GM18517 (cell line): ENCODE data around the gene CNOT10.
"Not testable (repeated sequence)": the region's sequence is repeated elsewhere in the genome, so short reads cannot be mapped to it uniquely, and the experiment has no call there.

Experiments used
- ATAC-seq: cut with Tn5 transposase; IDR thresholded peaks from one replicate; pipeline ENCODE4 v1.9.1; 2021; ENCODE audit warnings: mild to moderate bottlenecking, moderate library complexity; ENCODE audit not compliant: unreplicated experiment

Gene CNOT10

GRCh38 chr3:32691847-32692246 is 6.9 kb downstream of the CNOT10 start:
- ATAC-seq, result no peak

- ATAC-seq, result no peak
These were observed 11.5 kb downstream of the CNOT10 start for GRCh38 chr3:32696523-32696922.

GRCh38 chr3:32698506-32698905 is 13.5 kb downstream of the CNOT10 start:
- ATAC-seq, result no peak

GRCh38 chr3:32699429-32699828 is 14.4 kb downstream of the CNOT10 start:
- ATAC-seq, result no peak

GRCh38 chr3:32700244-32700643 is 15.3 kb downstream of the CNOT10 start:
- no peak for ATAC-seq

GRCh38 chr3:32703491-32703972 is 18.5 kb downstream of the CNOT10 start:
- no peak for ATAC-seq

- ATAC-seq, result no peak
These were observed 20.2 kb downstream of the CNOT10 start for GRCh38 chr3:32705232-32705631.

- ATAC-seq, result no peak
These were observed 21.5 kb downstream of the CNOT10 start for GRCh38 chr3:32706348-32707025.

GRCh38 chr3:32707026-32707370 is 22.0 kb downstream of the CNOT10 start:
- no peak for ATAC-seq

GRCh38 chr3:32708672-32709283 is 23.8 kb downstream of the CNOT10 start:
- no peak for ATAC-seq

GRCh38 chr3:32709346-32709745 is 24.4 kb downstream of the CNOT10 start:
- ATAC-seq, result no peak

- ATAC-seq, result no peak
These were observed 27.6 kb downstream of the CNOT10 start for GRCh38 chr3:32712506-32713055.

- no peak for ATAC-seq
These were observed 28.2 kb downstream of the CNOT10 start for GRCh38 chr3:32713181-32713580.

GRCh38 chr3:32719335-32719734 is 34.3 kb downstream of the CNOT10 start:
- ATAC-seq, result no peak

GRCh38 chr3:32719931-32720330 is 34.9 kb downstream of the CNOT10 start:
- no peak for ATAC-seq

- ATAC-seq, result no peak
These were observed 40.7 kb downstream of the CNOT10 start for GRCh38 chr3:32725721-32726120.

GRCh38 chr3:32733631-32734229 is 48.7 kb downstream of the CNOT10 start:
- ATAC-seq, result no peak

- no peak for ATAC-seq
These were observed 49.8 kb downstream of the CNOT10 start for GRCh38 chr3:32734756-32735155.

- not testable (repeated sequence) for ATAC-seq
These were observed 58.5 kb downstream of the CNOT10 start for GRCh38 chr3:32743470-32743869.

GRCh38 chr3:32743934-32744333 is 58.9 kb downstream of the CNOT10 start:
- ATAC-seq, result no peak

- no peak for ATAC-seq
These were observed 66.4 kb downstream of the CNOT10 start for GRCh38 chr3:32751377-32751776.

GRCh38 chr3:32755761-32756160 is 70.8 kb downstream of the CNOT10 start:
- ATAC-seq, result no peak
